ENCODE data around the gene TRABD2B. TPM values are rescaled to one million over a fixed set of nuclear protein-coding genes. Genes with fewer than 3 reads are reported as not detected.
"Not testable (repeated sequence)": the region's sequence is repeated elsewhere in the genome, so short reads cannot be mapped to it uniquely, and the experiment has no call there.

The TRABD2B gene
- total RNA-seq, 6 donors from 2014 or later: under 0.01 to 2.1 (median 0.62) TPM

GRCh38 chr1:47963568-47964358 is 33.4 kb downstream of the TRABD2B start:
- H3K4me1 ChIP-seq: no peaks in the 10 kb centered on the region
- ATAC-seq (ENCODE audit: low FRiP score in 2 of 2) (no peak), DNase-seq (no peak)
- TF ChIP-seq POLR2AphosphoS5 (IDR thresholded peaks at IDR 0.05): peak in 1 of 2 donors; percentile 51
- no peak for TF ChIP-seq CTCF (IDR thresholded peaks at IDR 0.05)
- TF ChIP-seq EP300 (IDR thresholded peaks at IDR 0.05): peak in 2 of 4 donors; percentile 15 to 60
- H3K9me3 ChIP-seq: no peaks in the 10 kb centered on the region
- H3K4me3 ChIP-seq: no peak overlapping the region
- no peak overlapping the region for H3K27ac ChIP-seq
- no peaks in the 10 kb centered on the region for H3K36me3 ChIP-seq
- H3K27me3 ChIP-seq: no peaks in the 10 kb centered on the region
- WGBS, 2 donors: 60% methylated on average over 13 of the region's 13 CpGs

DNA sequence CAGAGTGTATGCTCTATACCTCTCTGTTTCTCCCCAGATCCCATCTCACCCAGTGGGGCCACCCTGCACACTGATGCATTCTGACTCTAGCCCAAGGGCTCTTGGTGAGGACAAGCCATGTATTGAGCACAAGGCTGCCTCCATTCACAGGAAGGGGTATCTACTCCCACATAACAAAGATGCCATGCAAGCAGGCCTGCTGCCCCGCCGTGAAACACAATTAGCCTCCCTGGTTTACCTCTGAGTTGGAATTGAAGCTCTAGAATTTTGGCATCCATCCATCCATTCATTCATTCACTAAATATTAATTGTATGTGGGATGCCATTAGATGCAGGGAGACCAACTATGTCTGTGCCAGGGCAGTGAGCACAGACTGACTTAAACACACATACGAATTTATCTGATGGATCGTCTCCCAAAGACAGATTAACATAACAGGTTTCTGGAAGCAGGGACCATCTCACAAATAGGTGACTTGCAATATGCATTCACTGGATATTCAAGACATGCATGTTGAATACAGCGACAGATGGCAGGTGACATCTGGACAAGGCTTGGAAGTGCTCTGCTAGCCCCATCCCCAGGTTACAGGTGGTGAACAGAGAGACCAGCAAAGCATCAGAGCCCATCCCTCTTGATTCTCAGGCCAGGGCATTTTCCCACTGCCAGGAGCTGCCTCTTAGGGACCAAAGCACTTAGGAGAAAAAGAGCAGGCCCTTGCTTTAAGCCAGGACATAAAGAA is 34.3 kb downstream of the TRABD2B start:
- Histone ChIP-seq H3K27me3 (no peaks in the 10 kb centered on the region), H3K9me3 (no peaks in the 10 kb centered on the region), H3K4me1 (no peaks in the 10 kb centered on the region), H3K4me3 (no peak overlapping the region), H3K36me3 (no peaks in the 10 kb centered on the region), H3K27ac (no peak overlapping the region)
- TF ChIP-seq CTCF (IDR thresholded peaks at IDR 0.05): no peak
- TF ChIP-seq POLR2A (IDR thresholded peaks at IDR 0.05): no peak
- no peak for TF ChIP-seq EP300 (IDR thresholded peaks at IDR 0.05)
- no peak for TF ChIP-seq POLR2AphosphoS5 (IDR thresholded peaks at IDR 0.05)
- WGBS, 2 donors: 92 to 93% methylated on average over 5 of the region's 5 CpGs
- ATAC-seq (ENCODE audit: low FRiP score in 2 of 2) (no peak), DNase-seq (no peak)

GRCh38 chr1:47961835-47962234 is 35.4 kb downstream of the TRABD2B start:
- not testable (repeated sequence) for DNase-seq; H3K36me3 ChIP-seq; ATAC-seq (ENCODE audit: low FRiP score in 2 of 2); H3K4me1 ChIP-seq; H3K4me3 ChIP-seq; H3K27ac ChIP-seq; H3K9me3 ChIP-seq; H3K27me3 ChIP-seq
- 88 to 95% methylated on average over 4 to 5 of the region's 5 CpGs for WGBS, 2 donors

DNA sequence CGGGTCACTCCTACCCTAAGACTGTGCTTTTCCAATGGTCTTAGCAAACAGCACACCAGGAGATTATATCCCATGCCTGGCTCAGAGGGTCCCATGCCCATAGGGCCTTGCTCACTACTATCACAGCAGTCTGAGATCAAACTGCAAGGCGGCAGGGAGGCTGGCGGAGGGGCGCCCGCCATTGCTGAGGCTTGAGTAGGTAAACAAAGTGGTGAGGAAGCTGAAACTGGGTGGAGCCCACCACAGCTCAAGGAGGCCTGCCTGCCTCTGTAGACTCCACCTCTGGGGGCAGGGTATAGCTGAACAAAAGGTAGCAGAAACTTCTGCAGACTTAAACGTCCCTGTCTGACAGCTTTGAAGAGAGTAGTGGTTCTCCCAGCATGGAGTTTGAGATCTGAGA is 40.7 kb downstream of the TRABD2B start:
- not testable (repeated sequence) for H3K4me1 ChIP-seq; ATAC-seq (ENCODE audit: low FRiP score in 2 of 2); H3K36me3 ChIP-seq; H3K9me3 ChIP-seq; H3K27me3 ChIP-seq; H3K4me3 ChIP-seq; DNase-seq; H3K27ac ChIP-seq
- WGBS, 2 donors: 89% methylated on average over 6 of the region's 6 CpGs; no CpG with 5 or more reads in 1 of the 2 donors

DNA sequence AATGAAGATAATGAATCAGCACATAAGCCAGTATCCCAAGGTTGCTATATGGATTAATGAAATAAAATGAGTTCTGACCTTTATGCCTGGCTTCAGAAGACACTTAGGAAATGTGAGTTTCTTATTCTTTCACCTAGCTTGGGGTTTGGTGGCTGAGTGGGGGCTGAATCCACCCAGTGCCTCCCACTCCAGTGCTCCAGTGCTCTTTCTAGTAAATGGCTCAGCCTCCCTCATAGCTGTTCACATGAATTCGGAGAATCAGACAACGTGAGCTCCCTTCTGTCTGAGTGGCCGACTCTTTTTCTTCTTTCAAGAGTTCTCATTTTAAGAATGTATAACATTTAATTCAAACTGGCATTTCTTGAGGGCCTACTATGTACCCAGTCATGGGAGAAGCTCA is 43.5 kb downstream of the TRABD2B start:
- Histone ChIP-seq H3K9me3 (no peaks in the 10 kb centered on the region), H3K4me1 (no peaks in the 10 kb centered on the region), H3K36me3 (no peaks in the 10 kb centered on the region), H3K27me3 (peaks cover 0 to 3% (median 0%) of the 10 kb centered on the region in 4 donors), H3K4me3 (no peak overlapping the region), H3K27ac (no peak overlapping the region)
- 96 to 98% methylated on average over 3 of the region's 3 CpGs for WGBS, 2 donors
- TF ChIP-seq CTCF (IDR thresholded peaks at IDR 0.05) (no peak), EP300 (IDR thresholded peaks at IDR 0.05) (no peak), POLR2A (IDR thresholded peaks at IDR 0.05) (no peak)
- DNase-seq: no peak
- no peak for ATAC-seq (ENCODE audit: low FRiP score in 2 of 2)

All from upper lobe of left lung (tissue), 6 donors.